ENCODE measurements around the gene RPS6KC1. TPM values are rescaled to one million over a fixed set of nuclear protein-coding genes. Genes with fewer than 3 reads are reported as not detected.

RPS6KC1 gene
- total and polyA plus RNA-seq, 4 donors: 2.9 to 41.6 (median 11.1) TPM

DNA sequence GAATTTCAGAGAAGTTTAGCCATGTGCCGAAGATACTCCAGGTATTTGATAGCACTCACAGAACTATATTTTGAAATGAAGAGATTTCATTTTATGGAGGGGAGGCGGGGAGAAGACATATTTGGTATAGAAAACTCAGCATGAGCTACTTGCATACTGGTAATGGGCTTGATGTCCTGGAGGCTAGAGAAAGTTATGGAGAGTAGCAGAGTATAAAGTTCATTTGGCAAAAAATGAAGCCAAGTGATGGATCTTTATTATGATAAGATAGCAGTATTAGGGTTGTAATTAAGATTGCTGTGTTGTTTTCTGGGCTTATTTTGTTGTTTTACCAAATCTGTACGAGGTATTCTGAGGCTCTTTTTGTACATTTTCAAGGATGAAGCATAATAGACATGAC is 72.0 kb downstream of the RPS6KC1 start:
- no peak overlapping the region for H3K4me3 ChIP-seq

GRCh38 chr1:213123536-213123935 is 72.5 kb downstream of the RPS6KC1 start:
- Histone ChIP-seq H3K4me1 (ENCODE audit: control insufficient read depth in 5 of 5, insufficient read depth in 5 of 5, low read length in 5 of 5) (peaks cover 0 to 12% (median 0%) of the 10 kb centered on the region in 5 donors), H3K27ac (ENCODE audit: low read depth in 1 of 2, low read length in 1 of 2) (no peak overlapping the region), H3K36me3 (ENCODE audit: control insufficient read depth in 4 of 4, insufficient read depth in 4 of 4, low read length in 4 of 4) (no peaks in the 10 kb centered on the region), H3K9ac (ENCODE audit: insufficient read depth in 1 of 2, low read length in 2 of 2) (no peak overlapping the region), H3K9me3 (ENCODE audit: control insufficient read depth in 4 of 4, insufficient read depth in 3 of 4, low read length in 3 of 4) (no peaks in the 10 kb centered on the region), H3K27me3 (ENCODE audit: control insufficient read depth in 3 of 3, insufficient read depth in 3 of 3, low read length in 2 of 3) (no peaks in the 10 kb centered on the region), H3K4me3 (no peak overlapping the region)
- DNase-seq: no peak
- WGBS, 2 donors: 95 to 100% methylated on average over 2 of the region's 2 CpGs
- no peak for ATAC-seq (ENCODE audit: insufficient read depth, low FRiP score)
- no peak for TF ChIP-seq CTCF (IDR thresholded peaks at IDR 0.05; ENCODE audit: control extremely low read depth, extremely low read depth)

More for the DNA sequence above, 72.0 kb downstream of the RPS6KC1 start:
- Histone ChIP-seq H3K4me1 (ENCODE audit: control insufficient read depth in 5 of 5, insufficient read depth in 5 of 5, low read length in 5 of 5) (peaks cover 0 to 12% (median 0%) of the 10 kb centered on the region in 5 donors), H3K36me3 (ENCODE audit: control insufficient read depth in 4 of 4, insufficient read depth in 4 of 4, low read length in 4 of 4) (no peaks in the 10 kb centered on the region), H3K27me3 (ENCODE audit: control insufficient read depth in 3 of 3, insufficient read depth in 3 of 3, low read length in 2 of 3) (no peaks in the 10 kb centered on the region), H3K9me3 (ENCODE audit: control insufficient read depth in 4 of 4, insufficient read depth in 3 of 4, low read length in 3 of 4) (no peaks in the 10 kb centered on the region), H3K9ac (ENCODE audit: insufficient read depth in 1 of 2, low read length in 2 of 2) (no peak overlapping the region), H3K27ac (ENCODE audit: low read depth in 1 of 2, low read length in 1 of 2) (no peak overlapping the region)
- TF ChIP-seq CTCF (IDR thresholded peaks at IDR 0.05; ENCODE audit: control extremely low read depth, extremely low read depth): no peak
- WGBS, 2 donors: 95 to 96% methylated on average over 3 of the region's 3 CpGs
- no peak for ATAC-seq (ENCODE audit: insufficient read depth, low FRiP score)
- no peak for DNase-seq

DNA sequence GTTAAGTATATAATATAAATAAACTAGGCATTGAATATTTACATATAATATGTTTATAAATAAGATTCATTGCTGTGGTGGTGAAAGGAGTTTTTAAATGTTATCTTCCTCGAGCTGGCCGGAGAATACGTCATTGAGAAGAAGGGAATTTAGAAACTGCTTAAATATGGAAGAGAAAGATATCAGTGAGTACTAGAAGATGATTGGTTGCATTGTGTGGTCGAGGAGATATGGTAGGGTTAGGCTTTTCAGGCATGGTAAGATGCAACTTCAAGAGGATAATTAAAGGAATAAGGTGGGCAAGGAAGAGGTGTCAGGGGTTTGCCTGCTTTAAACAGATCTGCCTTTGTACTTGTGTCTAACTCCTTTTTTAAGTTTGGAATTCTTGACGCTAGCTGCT is 73.5 kb downstream of the RPS6KC1 start:
- DNase-seq (no peak), ATAC-seq (ENCODE audit: insufficient read depth, low FRiP score) (no peak)
- no peaks in the 10 kb centered on the region for H3K9me3 ChIP-seq (ENCODE audit: control insufficient read depth in 4 of 4, insufficient read depth in 3 of 4, low read length in 3 of 4)
- no peak overlapping the region for H3K4me3 ChIP-seq
- no peak for TF ChIP-seq CTCF (IDR thresholded peaks at IDR 0.05; ENCODE audit: control extremely low read depth, extremely low read depth)
- no peaks in the 10 kb centered on the region for H3K36me3 ChIP-seq (ENCODE audit: control insufficient read depth in 4 of 4, insufficient read depth in 4 of 4, low read length in 4 of 4)
- peaks cover 0 to 12% (median 0%) of the 10 kb centered on the region in 5 donors for H3K4me1 ChIP-seq (ENCODE audit: control insufficient read depth in 5 of 5, insufficient read depth in 5 of 5, low read length in 5 of 5)
- H3K27me3 ChIP-seq (ENCODE audit: control insufficient read depth in 3 of 3, insufficient read depth in 3 of 3, low read length in 2 of 3): no peaks in the 10 kb centered on the region
- no peak overlapping the region for H3K9ac ChIP-seq (ENCODE audit: insufficient read depth in 1 of 2, low read length in 2 of 2)
- 91 to 94% methylated on average over 5 of the region's 5 CpGs for WGBS, 2 donors
- H3K27ac ChIP-seq (ENCODE audit: low read depth in 1 of 2, low read length in 1 of 2): no peak overlapping the region

DNA sequence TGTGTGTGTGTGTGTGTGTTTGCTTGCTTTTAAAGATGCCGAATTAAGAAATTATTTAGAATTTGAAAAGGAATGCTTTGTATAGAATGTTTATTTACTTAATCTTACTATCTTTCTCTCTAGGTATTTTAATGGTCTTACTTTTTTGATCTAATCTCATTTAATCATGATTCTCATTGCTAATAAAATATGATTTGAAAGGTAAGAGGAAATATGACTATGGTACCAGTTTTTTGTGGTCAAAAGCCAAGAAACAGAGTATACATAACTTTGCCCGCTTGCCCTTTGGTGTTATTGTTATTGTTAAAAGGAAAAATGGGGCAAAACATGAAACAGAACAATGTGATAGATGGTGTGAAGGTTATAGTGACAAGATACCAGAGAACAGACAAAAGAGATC is 74.6 kb downstream of the RPS6KC1 start:
- Histone ChIP-seq H3K27ac (ENCODE audit: low read depth in 1 of 2, low read length in 1 of 2) (no peak overlapping the region), H3K9ac (ENCODE audit: insufficient read depth in 1 of 2, low read length in 2 of 2) (no peak overlapping the region), H3K27me3 (ENCODE audit: control insufficient read depth in 3 of 3, insufficient read depth in 3 of 3, low read length in 2 of 3) (no peaks in the 10 kb centered on the region), H3K36me3 (ENCODE audit: control insufficient read depth in 4 of 4, insufficient read depth in 4 of 4, low read length in 4 of 4) (no peaks in the 10 kb centered on the region), H3K9me3 (ENCODE audit: control insufficient read depth in 4 of 4, insufficient read depth in 3 of 4, low read length in 3 of 4) (no peaks in the 10 kb centered on the region), H3K4me3 (no peak overlapping the region), H3K4me1 (ENCODE audit: control insufficient read depth in 5 of 5, insufficient read depth in 5 of 5, low read length in 5 of 5) (peaks cover 0 to 12% (median 0%) of the 10 kb centered on the region in 5 donors)
- no peak for DNase-seq
- ATAC-seq (ENCODE audit: insufficient read depth, low FRiP score): no peak
- 77 to 86% methylated on average over 2 of the region's 2 CpGs for WGBS, 2 donors
- TF ChIP-seq CTCF (IDR thresholded peaks at IDR 0.05; ENCODE audit: control extremely low read depth, extremely low read depth): no peak
